Lung (tissue), 12 donors: ENCODE measurements around the gene CEACAM16. TPM values are rescaled to one million over a fixed set of nuclear protein-coding genes. Genes with fewer than 3 reads are reported as not detected.
"Not testable (repeated sequence)": the region's sequence is repeated elsewhere in the genome, so short reads cannot be mapped to it uniquely, and the experiment has no call there.

Source experiments
- ATAC-seq: fragments of 200-7000 bp; cut with Tn5 transposase; one replicate; pipeline ENCODE4 v1.9.1; 2020; ENCODE audit warnings: moderate number of reproducible peaks; ENCODE audit not compliant: insufficient read depth, low FRiP score
- DNase-seq, 3 donors: peaks; one replicate each; pipeline ENCODE4 v3.0.0-alpha.2; 2013 to 2017
- H3K27ac ChIP-seq, 2 donors: one replicate each; pipeline ENCODE4 v1.5.1; 2013; ENCODE audit warnings: mild to moderate bottlenecking in 2 of 2, moderate library complexity in 2 of 2, control low read depth in 1 of 2, inconsistent platforms in 1 of 2, low read depth in 1 of 2, low read length in 1 of 2
- H3K27me3 ChIP-seq, 3 donors: one replicate each; pipeline ENCODE4 v1.5.1; 2013; ENCODE audit warnings: low read length in 2 of 3; ENCODE audit not compliant: control insufficient read depth in 3 of 3, insufficient read depth in 3 of 3
- H3K36me3 ChIP-seq, 4 donors: one replicate each; pipeline ENCODE4 v1.5.1; 2013; ENCODE audit warnings: low read length in 4 of 4, mild to moderate bottlenecking in 1 of 4, moderate library complexity in 1 of 4; ENCODE audit not compliant: control insufficient read depth in 4 of 4, insufficient read depth in 4 of 4
- H3K4me1 ChIP-seq, 5 donors: one replicate each; pipeline ENCODE4 v1.5.1; 2013; ENCODE audit warnings: low read length in 5 of 5, mild to moderate bottlenecking in 2 of 5, moderate library complexity in 1 of 5; ENCODE audit not compliant: control insufficient read depth in 5 of 5, insufficient read depth in 5 of 5
- H3K4me3 ChIP-seq: one replicate; pipeline ENCODE4 v1.5.1; 2013; ENCODE audit warnings: mild to moderate bottlenecking, control low read depth, moderate library complexity
- H3K9ac ChIP-seq, 2 donors: one replicate each; pipeline ENCODE4 v1.5.1; 2013; ENCODE audit warnings: low read length in 2 of 2, control low read depth in 1 of 2; ENCODE audit not compliant: insufficient read depth in 1 of 2
- H3K9me3 ChIP-seq, 4 donors: one replicate each; pipeline ENCODE4 v1.5.1; 2013; ENCODE audit warnings: low read length in 3 of 4, mild to moderate bottlenecking in 1 of 4, moderate library complexity in 1 of 4; ENCODE audit not compliant: control insufficient read depth in 4 of 4, insufficient read depth in 3 of 4
- WGBS, 2 donors: extraction: QIAGEN DNeasy Blood & Tissue Kit; methylation state at CpG; one replicate each; pipeline ENCODE4 v1.1.7; 2013; 5-methylcytosine and 5-hydroxymethylcytosine counted together
- polyA plus RNA-seq, 2 donors: library from polyadenylated mRNA; stranded (reverse); fragments of 200-250 nt; gene quantifications; one replicate each; pipeline ENCODE4 v1.2.1, GENCODE V29; 2013
- total RNA-seq, 2 donors: library from RNA; depleted of rRNA in 1 of 2; stranded (reverse); fragments of >200 nt in 1 of 2; gene quantifications; one replicate each; pipeline ENCODE4 v1.2.1, GENCODE V29; 2014 to 2021
- TF ChIP-seq, protein P1 (sequence below): IDR thresholded peaks from 2 replicates; pipeline ENCODE4 v1.5.1; 2012; ENCODE audit warnings: mild to moderate bottlenecking; ENCODE audit errors: control extremely low read depth, extremely low read depth
- donor health status: control.
- donor health status: control.
- donor health status: Bipolar disorder and iron deficiency.
- donor health status: healthy.
- donor health status: DM: yes; HTN: yes; CAD: no.

The CEACAM16 gene
- total and polyA plus RNA-seq, 4 donors = 0.26 TPM; not detected in 3

DNA sequence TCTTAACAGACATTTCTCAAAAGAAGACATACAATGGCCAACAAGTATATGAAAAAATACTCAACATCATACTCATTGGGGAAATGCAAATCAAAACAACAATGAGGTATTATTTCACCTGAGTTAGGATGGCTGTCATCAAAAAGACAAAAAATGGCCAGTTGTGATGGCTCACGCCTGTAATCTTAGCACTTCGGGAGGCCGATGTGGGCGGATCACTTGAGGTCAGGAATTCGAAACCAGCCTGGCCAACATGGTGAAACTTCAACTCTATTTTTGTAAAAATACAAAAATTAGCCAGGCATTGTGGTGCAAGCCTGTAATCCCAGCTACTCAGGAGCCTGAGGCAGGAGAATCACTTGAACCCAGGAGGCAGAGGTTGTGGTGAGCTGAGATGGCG, 22.0 kb downstream of the CEACAM16 start:
- Histone ChIP-seq H3K9me3 (no peaks in the 10 kb centered on the region), H3K9ac (no peak overlapping the region), H3K27me3 (no peaks in the 10 kb centered on the region), H3K36me3 (no peaks in the 10 kb centered on the region), H3K4me1 (peaks cover 0 to 26% (median 12%) of the 10 kb centered on the region in 5 donors), H3K4me3 (no peak overlapping the region), H3K27ac (no peak overlapping the region)
- TF ChIP-seq, protein P1, sequence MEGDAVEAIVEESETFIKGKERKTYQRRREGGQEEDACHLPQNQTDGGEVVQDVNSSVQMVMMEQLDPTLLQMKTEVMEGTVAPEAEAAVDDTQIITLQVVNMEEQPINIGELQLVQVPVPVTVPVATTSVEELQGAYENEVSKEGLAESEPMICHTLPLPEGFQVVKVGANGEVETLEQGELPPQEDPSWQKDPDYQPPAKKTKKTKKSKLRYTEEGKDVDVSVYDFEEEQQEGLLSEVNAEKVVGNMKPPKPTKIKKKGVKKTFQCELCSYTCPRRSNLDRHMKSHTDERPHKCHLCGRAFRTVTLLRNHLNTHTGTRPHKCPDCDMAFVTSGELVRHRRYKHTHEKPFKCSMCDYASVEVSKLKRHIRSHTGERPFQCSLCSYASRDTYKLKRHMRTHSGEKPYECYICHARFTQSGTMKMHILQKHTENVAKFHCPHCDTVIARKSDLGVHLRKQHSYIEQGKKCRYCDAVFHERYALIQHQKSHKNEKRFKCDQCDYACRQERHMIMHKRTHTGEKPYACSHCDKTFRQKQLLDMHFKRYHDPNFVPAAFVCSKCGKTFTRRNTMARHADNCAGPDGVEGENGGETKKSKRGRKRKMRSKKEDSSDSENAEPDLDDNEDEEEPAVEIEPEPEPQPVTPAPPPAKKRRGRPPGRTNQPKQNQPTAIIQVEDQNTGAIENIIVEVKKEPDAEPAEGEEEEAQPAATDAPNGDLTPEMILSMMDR = no peak
- DNase-seq (no peak), ATAC-seq (no peak)
- WGBS, 2 donors = 65 to 72% methylated on average over 6 of the region's 6 CpGs

DNA sequence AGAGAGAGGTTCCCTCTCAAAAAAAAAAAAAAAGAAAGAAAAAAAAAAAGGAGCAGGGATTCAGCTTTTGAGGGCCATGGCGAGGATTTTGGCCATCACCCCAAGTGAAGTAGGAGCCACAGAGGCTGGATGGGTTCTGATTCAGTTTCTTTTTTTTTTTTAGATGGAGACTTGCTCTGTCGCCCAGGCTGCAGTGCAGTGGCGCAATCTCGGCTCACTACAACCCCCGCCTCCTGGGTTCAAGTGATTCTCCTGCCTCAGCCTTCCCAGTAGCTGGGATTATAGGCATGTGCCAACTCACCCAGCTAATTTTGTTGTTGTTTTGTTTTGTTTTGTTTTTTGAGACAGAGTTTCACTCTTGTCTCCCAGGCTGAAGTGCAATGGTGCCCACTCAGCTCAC, 22.4 kb downstream of the CEACAM16 start:
- not testable (repeated sequence) for H3K36me3 ChIP-seq, ATAC-seq, H3K9ac ChIP-seq, H3K9me3 ChIP-seq, H3K27me3 ChIP-seq, H3K4me3 ChIP-seq, H3K27ac ChIP-seq, DNase-seq
- 50 to 60% methylated on average over 5 of the region's 5 CpGs for WGBS, 2 donors
- peaks cover 0 to 26% (median 12%) of the 10 kb centered on the region in 5 donors for H3K4me1 ChIP-seq

DNA sequence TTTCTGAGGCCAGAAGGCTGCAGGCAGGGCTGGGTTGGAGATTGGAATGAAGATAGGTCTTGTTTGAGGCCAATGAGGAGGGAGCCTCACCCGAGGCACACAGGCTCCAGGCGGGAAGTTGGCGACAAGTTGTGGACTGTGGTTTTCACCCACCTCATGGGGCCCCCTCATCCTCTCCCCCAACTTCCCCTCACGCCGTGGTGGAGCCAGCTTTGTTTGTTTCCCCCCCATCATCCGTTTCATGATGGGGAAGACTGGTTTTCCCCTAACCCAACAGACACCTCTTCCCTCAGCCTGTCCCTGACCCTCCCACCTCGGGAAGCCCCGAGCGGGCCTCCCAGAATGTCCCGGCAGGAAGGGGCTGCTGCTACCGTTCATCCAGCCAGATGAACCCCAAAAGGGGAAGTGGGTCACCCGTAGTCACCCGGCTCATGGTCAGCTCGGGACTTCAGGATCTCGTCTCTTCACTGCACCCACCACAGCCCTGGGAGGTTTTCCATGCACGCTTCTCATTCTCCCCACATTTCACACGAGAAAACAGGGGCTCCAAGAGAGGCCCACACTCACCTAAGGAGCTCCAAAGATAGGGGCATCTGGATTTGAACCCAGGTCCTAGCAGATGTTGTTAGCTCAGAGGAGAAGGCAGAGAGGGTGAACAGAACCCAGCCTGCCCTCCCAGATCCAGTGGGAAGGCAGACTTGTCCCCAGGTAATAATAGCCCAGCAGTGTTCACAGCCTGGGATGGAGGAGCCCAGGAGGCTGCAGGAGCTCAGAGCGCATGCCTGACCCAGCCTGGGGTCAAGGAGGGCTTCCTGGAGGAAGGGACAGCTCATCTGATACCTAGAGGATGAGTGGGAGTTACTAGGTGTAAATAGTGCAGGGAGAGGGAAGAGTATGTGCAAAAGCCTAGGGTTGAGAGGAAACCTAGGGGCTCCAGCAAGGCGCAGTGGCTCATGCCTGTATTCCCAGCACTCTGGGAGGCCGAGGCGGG, 23.5 kb downstream of the CEACAM16 start:
- no peak for DNase-seq
- Histone ChIP-seq H3K27ac (peak overlapping the region in 1 of 2 donors; percentile 49), H3K9ac (no peak overlapping the region), H3K27me3 (no peaks in the 10 kb centered on the region), H3K36me3 (no peaks in the 10 kb centered on the region), H3K4me1 (peaks cover 0 to 26% (median 12%) of the 10 kb centered on the region in 5 donors), H3K4me3 (no peak overlapping the region), H3K9me3 (no peaks in the 10 kb centered on the region)
- no peak for ATAC-seq
- 22 to 36% methylated on average over 21 of the region's 21 CpGs for WGBS, 2 donors
- TF ChIP-seq, protein P1 = no peak

DNA sequence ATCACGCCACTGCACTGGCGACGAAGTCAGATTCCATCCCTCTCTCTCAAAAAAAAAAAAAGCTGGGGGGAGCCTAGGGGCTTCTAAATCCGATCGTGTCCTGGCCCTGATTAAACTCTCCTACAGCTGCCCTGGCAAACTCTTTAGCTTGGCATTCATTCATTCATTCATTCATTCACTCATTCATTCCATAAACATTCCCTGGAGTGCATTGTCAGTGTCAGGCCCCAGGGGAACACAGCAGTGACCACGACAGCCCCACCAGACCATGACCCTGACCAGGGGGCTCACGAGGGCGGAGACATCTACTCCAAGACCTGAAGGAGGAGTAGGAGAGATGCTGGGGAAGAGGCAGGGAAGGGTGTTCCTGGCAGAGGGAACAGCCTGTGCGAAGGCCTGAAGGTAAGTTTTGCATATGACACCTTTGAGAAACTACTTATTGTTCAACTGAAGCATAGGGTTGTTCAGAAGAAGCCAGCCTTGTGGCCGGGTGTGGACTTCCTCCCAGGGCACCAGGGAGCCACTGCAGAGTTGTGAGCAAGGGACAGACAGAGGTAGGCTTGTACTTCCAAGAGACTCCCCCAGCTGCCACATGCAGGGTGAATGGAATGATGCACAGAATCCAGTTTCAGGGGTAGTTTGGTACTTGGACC, 24.5 kb downstream of the CEACAM16 start:
- WGBS, 2 donors = 63 to 66% methylated on average over 10 of the region's 10 CpGs
- H3K4me3 ChIP-seq = no peak overlapping the region
- DNase-seq (no peak), ATAC-seq (peak; percentile 55)
- H3K27me3 ChIP-seq = no peaks in the 10 kb centered on the region
- H3K4me1 ChIP-seq = peaks cover 0 to 24% (median 10%) of the 10 kb centered on the region in 5 donors
- TF ChIP-seq, protein P1 = no peak
- no peaks in the 10 kb centered on the region for H3K36me3 ChIP-seq
- peak overlapping the region in 1 of 2 donors; percentile 2 for H3K27ac ChIP-seq
- no peaks in the 10 kb centered on the region for H3K9me3 ChIP-seq
- H3K9ac ChIP-seq = no peak overlapping the region
